ENCODE measurements around the gene PWWP2A.
A peak's percentile ranks its signal among the peaks of the same experiment; 100 is the strongest.

The PWWP2A gene

GRCh38 chr5:160119142-160119904 is at the start of gene PWWP2A:
PWWP2A (minus strand) TSS chr5:160119450; CDS start chr5:160119388, 62 bp downstream.
- peak within 1 kb of the TSS; percentile 60 for H3K27ac ChIP-seq (ENCODE audit: low read depth, low read length, poor library complexity, severe bottlenecking)
- H3K4me3 ChIP-seq (ENCODE audit: low read depth, low read length, poor library complexity, severe bottlenecking), result peak within 1 kb of the TSS; percentile 94
- H4K20me1 ChIP-seq (ENCODE audit: insufficient read depth, low read length), result no peaks in the 10 kb centered on the region
- no peaks in the 10 kb centered on the region for H3K9me2 ChIP-seq (ENCODE audit: low read depth, low read length)
- H2AFZ ChIP-seq (ENCODE audit: low read length), result peak within 1 kb of the TSS; percentile 52; the same call in 1 of the 2 replicates
- H3K36me3 ChIP-seq (ENCODE audit: insufficient read depth, low read length), result peaks cover 24% of the 10 kb centered on the region
- H3K79me2 ChIP-seq (ENCODE audit: insufficient read depth, low read length), result no peaks in the 10 kb centered on the region
- H3K4me1 ChIP-seq (ENCODE audit: insufficient read depth, low read length, severe bottlenecking), result peaks cover 12% of the 10 kb centered on the region
- no peaks in the 10 kb centered on the region for H3K27me3 ChIP-seq (ENCODE audit: insufficient read depth, low read length)
- peak within 1 kb of the TSS; percentile 78 for H3K4me2 ChIP-seq (ENCODE audit: low read length)
- peak within 1 kb of the TSS; percentile 98 for H3K9ac ChIP-seq (ENCODE audit: low read length)
- no peak for TF ChIP-seq EZH2 (IDR thresholded peaks at IDR 0.05; ENCODE audit: borderline replicate concordance, low read length)
- no peaks in the 10 kb centered on the region for H3F3A ChIP-seq (ENCODE audit: insufficient read depth, low read length)
- H3K9me3 ChIP-seq (ENCODE audit: low read length), result no peaks in the 10 kb centered on the region; the same call in 1 of the 2 replicates

GRCh38 chr5:160167624-160168165 is 48.4 kb upstream of the PWWP2A start:
- no peaks in the 10 kb centered on the region for H3K9me3 ChIP-seq (ENCODE audit: low read length)
- no peak overlapping the region for H3K4me2 ChIP-seq (ENCODE audit: low read length)
- TF ChIP-seq EZH2 (IDR thresholded peaks at IDR 0.05; ENCODE audit: borderline replicate concordance, low read length) (no peak), CTCF (IDR thresholded peaks at IDR 0.05; ENCODE audit: low read length) (no peak)
- H2AFZ ChIP-seq (ENCODE audit: low read length), result no peak overlapping the region
- no peaks in the 10 kb centered on the region for H3K4me1 ChIP-seq (ENCODE audit: insufficient read depth, low read length, severe bottlenecking)
- H3K79me2 ChIP-seq (ENCODE audit: insufficient read depth, low read length), result no peaks in the 10 kb centered on the region
- no peaks in the 10 kb centered on the region for H3K9me2 ChIP-seq (ENCODE audit: low read depth, low read length)
- no peaks in the 10 kb centered on the region for H3K27me3 ChIP-seq (ENCODE audit: insufficient read depth, low read length)
- H4K20me1 ChIP-seq (ENCODE audit: insufficient read depth, low read length), result no peaks in the 10 kb centered on the region
- H3K9ac ChIP-seq (ENCODE audit: low read length), result no peak overlapping the region
- H3K27ac ChIP-seq (ENCODE audit: low read depth, low read length, poor library complexity, severe bottlenecking), result no peak overlapping the region
- no peaks in the 10 kb centered on the region for H3F3A ChIP-seq (ENCODE audit: insufficient read depth, low read length)
- no peaks in the 10 kb centered on the region for H3K36me3 ChIP-seq (ENCODE audit: insufficient read depth, low read length)
- H3K4me3 ChIP-seq (ENCODE audit: low read depth, low read length, poor library complexity, severe bottlenecking), result no peak overlapping the region

GRCh38 chr5:160166973-160167623 is 47.8 kb upstream of the PWWP2A start:
- no peaks in the 10 kb centered on the region for H3K79me2 ChIP-seq (ENCODE audit: insufficient read depth, low read length)
- H3K9me2 ChIP-seq (ENCODE audit: low read depth, low read length), result no peaks in the 10 kb centered on the region
- no peaks in the 10 kb centered on the region for H3K36me3 ChIP-seq (ENCODE audit: insufficient read depth, low read length)
- no peak overlapping the region for H3K27ac ChIP-seq (ENCODE audit: low read depth, low read length, poor library complexity, severe bottlenecking)
- no peaks in the 10 kb centered on the region for H3K9me3 ChIP-seq (ENCODE audit: low read length)
- no peak overlapping the region for H3K4me2 ChIP-seq (ENCODE audit: low read length)
- H3K4me1 ChIP-seq (ENCODE audit: insufficient read depth, low read length, severe bottlenecking), result no peaks in the 10 kb centered on the region
- TF ChIP-seq EZH2 (IDR thresholded peaks at IDR 0.05; ENCODE audit: borderline replicate concordance, low read length) (no peak), CTCF (IDR thresholded peaks at IDR 0.05; ENCODE audit: low read length) (no peak)
- H3K27me3 ChIP-seq (ENCODE audit: insufficient read depth, low read length), result no peaks in the 10 kb centered on the region
- no peak overlapping the region for H2AFZ ChIP-seq (ENCODE audit: low read length)
- H4K20me1 ChIP-seq (ENCODE audit: insufficient read depth, low read length), result no peaks in the 10 kb centered on the region
- no peak overlapping the region for H3K4me3 ChIP-seq (ENCODE audit: low read depth, low read length, poor library complexity, severe bottlenecking)
- H3K9ac ChIP-seq (ENCODE audit: low read length), result no peak overlapping the region
- H3F3A ChIP-seq (ENCODE audit: insufficient read depth, low read length), result no peaks in the 10 kb centered on the region
